GM13976 (cell line): ENCODE data around the gene MAP3K7.

ENCODE experiments used
- DNase-seq: peaks from one replicate; pipeline ENCODE4 v3.0.0; 2012; ENCODE audit warnings: low spot score
- CTCF ChIP-seq: IDR thresholded peaks from 2 replicates; pipeline ENCODE4 v1.5.1; 2012; ENCODE audit warnings: borderline replicate concordance, mild to moderate bottlenecking; ENCODE audit not compliant: insufficient read depth; ENCODE audit errors: extremely low read depth, missing control alignments, control extremely low read depth
- in situ Hi-C: fragments of 300-500 bp; cut with MboI; formaldehyde crosslinking; loops from one replicate; pipeline ENCODE4 v1.12.0; 2022; ENCODE audit warnings: low sequenced_read_pairs, mixed read lengths, inconsistent platforms; ENCODE audit not compliant: unreplicated experiment

MAP3K7 gene

GRCh38 chr6:90581146-90581545 is 5.7 kb downstream of the MAP3K7 start:
- DNase-seq = no peak
- in situ Hi-C loops = no loop called here
- TF ChIP-seq CTCF = no peak

- DNase-seq = no peak
- in situ Hi-C loops = no loop called here
- TF ChIP-seq CTCF = no peak
Observed at GRCh38 chr6:90578894-90579549, 7.8 kb downstream of the MAP3K7 start.

- no peak for DNase-seq
- TF ChIP-seq CTCF = no peak
- in situ Hi-C loops = no loop called here
Observed at GRCh38 chr6:90575267-90575666, 11.6 kb downstream of the MAP3K7 start.

- DNase-seq = no peak
- TF ChIP-seq CTCF = no peak
- in situ Hi-C loops = no loop called here
Observed at GRCh38 chr6:90574610-90575009, 12.3 kb downstream of the MAP3K7 start.

- TF ChIP-seq CTCF = no peak
- DNase-seq = no peak
- in situ Hi-C loops = no loop called here
Observed at GRCh38 chr6:90573624-90574023, 13.2 kb downstream of the MAP3K7 start.

GRCh38 chr6:90572856-90573255 is 14.0 kb downstream of the MAP3K7 start:
- in situ Hi-C loops = no loop called here
- no peak for DNase-seq
- TF ChIP-seq CTCF = no peak
